ENCODE measurements around the gene HLA-C. TPM values are rescaled to one million over a fixed set of nuclear protein-coding genes. Genes with fewer than 3 reads are reported as not detected.

HLA-C gene
- total and polyA plus RNA-seq, 9 of the 15 experiments (the other 6 are each of a cell fraction or from before 2014, with no cell fraction given): 0.23 to 4.9 (median 1.2) TPM

- H3K4me1 ChIP-seq (replicated peaks in 1 of 2; ENCODE audit: control insufficient read depth in 2 of 2, insufficient read depth in 2 of 2, low read length in 2 of 2): no peaks in the 10 kb centered on the region
- no peak overlapping the region for H3K27ac ChIP-seq (ENCODE audit: extremely low read depth, low read depth, low read length)
- no peaks in the 10 kb centered on the region for H4K20me1 ChIP-seq (replicated peaks; ENCODE audit: control insufficient read depth, insufficient read depth, low read length)
- no peak overlapping the region for H3K4me3 ChIP-seq
- H3K27me3 ChIP-seq (ENCODE audit: control insufficient read depth in 2 of 2, insufficient read depth in 2 of 2, low read length in 2 of 2): peaks cover 11 to 15% of the 10 kb centered on the region in 2 experiments; a peak in 4 of 5 replicates
- H3K9ac ChIP-seq (ENCODE audit: insufficient read depth in 1 of 2, low read depth in 2 of 2, low read length in 2 of 2): no peak overlapping the region
- H3K79me2 ChIP-seq (ENCODE audit: control insufficient read depth, insufficient read depth, low read length): no peaks in the 10 kb centered on the region
- H3K4me2 ChIP-seq (ENCODE audit: insufficient read depth, low read length): no peak overlapping the region
- in situ Hi-C loops (cut with MboI) (no loop called here), intact Hi-C loops (cut with micrococcal nuclease) (no loop called here)
- ATAC-seq (no peak), FAIRE-seq (no peak), DNase-seq (ENCODE audit: extremely low read depth in 1 of 4, low spot score in 3 of 4) (no peak)
- no peaks in the 10 kb centered on the region for H3K9me3 ChIP-seq (replicated peaks; ENCODE audit: control insufficient read depth, insufficient read depth, low read depth, low read length)
- no peaks in the 10 kb centered on the region for H3K9me1 ChIP-seq (ENCODE audit: control insufficient read depth, insufficient read depth, low read length)
- H2AFZ ChIP-seq (ENCODE audit: low read depth, low read length): no peak overlapping the region
- ChIA-PET POLR2A (interaction anchor here (0.6 kb wide), 2 partner anchors 26 to 697 kb away, joined by 3 read pairs; no protein-coding TSS in a partner anchor), CTCF (ENCODE audit: low intra/inter-chr PET ratio) (no interaction called here)
- BruUV-seq (replicated peaks): no TSS peak
- H3K36me3 ChIP-seq (ENCODE audit: control insufficient read depth, insufficient read depth, low read length): no peaks in the 10 kb centered on the region
- 1% methylated on average over 3 of the region's 3 CpGs for WGBS (ENCODE audit: insufficient coverage, low coverage, missing lambda C conversion rate)
- TF ChIP-seq ZC3H8 (IDR thresholded peaks at IDR 0.05): no peak
- no peak for TF ChIP-seq ZNF830 (CRISPR knock-in tag; IDR thresholded peaks at IDR 0.05)
- TF ChIP-seq CTCFL (IDR thresholded peaks at IDR 0.05; ENCODE audit: borderline replicate concordance, insufficient read depth, low read depth, low read length, poor library complexity, severe bottlenecking): no peak
- TF ChIP-seq STAG1 (CRISPR knock-in tag; IDR thresholded peaks at IDR 0.05; ENCODE audit: borderline replicate concordance): no peak
- TF ChIP-seq POLR2H (tag; IDR thresholded peaks at IDR 0.05; ENCODE audit: low read depth): no peak
- TF ChIP-seq HMBOX1 (IDR thresholded peaks at IDR 0.05): no peak
- TF ChIP-seq CBX5 (IDR thresholded peaks at IDR 0.05; ENCODE audit: borderline replicate concordance, low read depth): no peak
- TF ChIP-seq AFF4 (CRISPR knock-in tag; IDR thresholded peaks at IDR 0.05): no peak
- TF ChIP-seq NONO (IDR thresholded peaks at IDR 0.05; ENCODE audit: low read depth in 2 of 2, low read length in 1 of 2): no peak
- no peak for TF ChIP-seq MBD1 (CRISPR knock-in tag; IDR thresholded peaks at IDR 0.05)
- no peak for TF ChIP-seq TOE1 (IDR thresholded peaks at IDR 0.05; ENCODE audit: borderline replicate concordance)
- no peak for TF ChIP-seq TOE1 (CRISPR knock-in tag; IDR thresholded peaks at IDR 0.05; ENCODE audit: borderline replicate concordance, low read depth)
- TF ChIP-seq ZNF764 (CRISPR knock-in tag; IDR thresholded peaks at IDR 0.05; ENCODE audit: low read depth): no peak
Observed at GRCh38 chr6:31239854-31240253, 32.0 kb downstream of the HLA-C start.
